OCI-LY3 (cell line): Measurements from ENCODE around the gene COL1A1.

ENCODE experiments used
- EZH2phosphoT487 ChIP-seq: fragments of 200-600 bp; shearing (Covaris generic); IDR thresholded peaks from 2 replicates; pipeline ENCODE4 v1.6.1; 2018; ENCODE audit warnings: antibody characterized with exemption, mixed run types, low read depth
- TF ChIP-seq, protein P1 (sequence below): fragments of 200-600, 300-600 bp; sonication (generic); IDR thresholded peaks from 2 replicates; pipeline ENCODE4 v1.5.1; 2014; ENCODE audit warnings: antibody characterized with exemption, low read length, low read depth

DNA sequence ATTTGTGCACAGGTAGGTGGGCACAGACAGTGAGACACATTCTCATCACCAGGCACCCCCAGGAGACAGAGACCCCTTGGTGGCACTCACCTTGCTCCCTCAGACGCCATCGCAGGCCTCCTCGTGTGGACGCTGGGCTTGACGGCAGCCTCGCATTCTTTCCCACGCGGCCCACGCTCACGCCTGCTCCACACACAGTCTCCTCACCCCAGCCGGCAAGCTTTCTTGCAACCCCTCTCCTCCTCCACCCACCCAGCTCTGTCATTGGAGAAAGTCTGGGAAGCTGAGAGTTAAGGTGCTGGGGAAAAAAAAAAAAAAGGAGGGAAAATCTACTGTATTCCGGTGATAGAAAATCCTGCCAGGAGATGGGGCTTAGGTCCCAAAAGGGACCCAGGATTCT lies 20.8 kb downstream of the COL1A1 start:
- no peak for TF ChIP-seq EZH2phosphoT487
- TF ChIP-seq, protein P1, sequence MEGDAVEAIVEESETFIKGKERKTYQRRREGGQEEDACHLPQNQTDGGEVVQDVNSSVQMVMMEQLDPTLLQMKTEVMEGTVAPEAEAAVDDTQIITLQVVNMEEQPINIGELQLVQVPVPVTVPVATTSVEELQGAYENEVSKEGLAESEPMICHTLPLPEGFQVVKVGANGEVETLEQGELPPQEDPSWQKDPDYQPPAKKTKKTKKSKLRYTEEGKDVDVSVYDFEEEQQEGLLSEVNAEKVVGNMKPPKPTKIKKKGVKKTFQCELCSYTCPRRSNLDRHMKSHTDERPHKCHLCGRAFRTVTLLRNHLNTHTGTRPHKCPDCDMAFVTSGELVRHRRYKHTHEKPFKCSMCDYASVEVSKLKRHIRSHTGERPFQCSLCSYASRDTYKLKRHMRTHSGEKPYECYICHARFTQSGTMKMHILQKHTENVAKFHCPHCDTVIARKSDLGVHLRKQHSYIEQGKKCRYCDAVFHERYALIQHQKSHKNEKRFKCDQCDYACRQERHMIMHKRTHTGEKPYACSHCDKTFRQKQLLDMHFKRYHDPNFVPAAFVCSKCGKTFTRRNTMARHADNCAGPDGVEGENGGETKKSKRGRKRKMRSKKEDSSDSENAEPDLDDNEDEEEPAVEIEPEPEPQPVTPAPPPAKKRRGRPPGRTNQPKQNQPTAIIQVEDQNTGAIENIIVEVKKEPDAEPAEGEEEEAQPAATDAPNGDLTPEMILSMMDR = no peak
